HG03575 (cell line): ENCODE results near the gene FAM83G.
"Not testable (repeated sequence)": the region's sequence is repeated elsewhere in the genome, so short reads cannot be mapped to it uniquely, and the experiment has no call there.

ENCODE experiments used
- ATAC-seq: cut with Tn5 transposase; IDR thresholded peaks from one replicate; pipeline ENCODE4 v1.9.1; 2021; ENCODE audit not compliant: unreplicated experiment, insufficient number of reproducible peaks, low FRiP score; ENCODE audit errors: extremely low read depth

Gene FAM83G

GRCh38 chr17:19024101-19025078, 19.8 kb upstream of the FAM83G start:
- ATAC-seq = no peak

- ATAC-seq = no peak
Observed at GRCh38 chr17:19023209-19023999, 18.8 kb upstream of the FAM83G start.

- no peak for ATAC-seq
Observed at GRCh38 chr17:19022747-19023146, 18.2 kb upstream of the FAM83G start.

- ATAC-seq = no peak
Observed at GRCh38 chr17:19022128-19022527, 17.6 kb upstream of the FAM83G start.

GRCh38 chr17:19021622-19022083, 17.1 kb upstream of the FAM83G start:
- no peak for ATAC-seq

- not testable (repeated sequence) for ATAC-seq
Observed at GRCh38 chr17:19021011-19021621, 16.6 kb upstream of the FAM83G start.

- no peak for ATAC-seq
Observed at GRCh38 chr17:19020016-19020415, 15.5 kb upstream of the FAM83G start.

GRCh38 chr17:19019041-19019941, 14.7 kb upstream of the FAM83G start:
- no peak for ATAC-seq

- no peak for ATAC-seq
Observed at GRCh38 chr17:19018600-19018950, 14.0 kb upstream of the FAM83G start.

GRCh38 chr17:19017804-19018599, 13.4 kb upstream of the FAM83G start:
- no peak for ATAC-seq

GRCh38 chr17:19017401-19017800, 12.8 kb upstream of the FAM83G start:
- ATAC-seq = no peak

GRCh38 chr17:19016881-19017280, 12.3 kb upstream of the FAM83G start:
- ATAC-seq = no peak

- ATAC-seq = no peak
Observed at GRCh38 chr17:19016297-19016696, 11.7 kb upstream of the FAM83G start.

GRCh38 chr17:19015428-19015827, 10.9 kb upstream of the FAM83G start:
- ATAC-seq = no peak

- ATAC-seq = no peak
Observed at GRCh38 chr17:19014628-19015215, 10.2 kb upstream of the FAM83G start.

- no peak for ATAC-seq
Observed at GRCh38 chr17:19013806-19014627, 9.5 kb upstream of the FAM83G start.

- ATAC-seq = no peak
Observed at GRCh38 chr17:19013226-19013625, 8.7 kb upstream of the FAM83G start.
